Glomerular visceral epithelial cell (primary cell): Measurements from ENCODE around the gene RAD54L.
"Not testable (repeated sequence)": the region's sequence is repeated elsewhere in the genome, so short reads cannot be mapped to it uniquely, and the experiment has no call there.

Experiments
- DNase-seq: peaks from one replicate; pipeline ENCODE4 v3.0.0-alpha.2; 2016; ENCODE audit errors: extremely low spot score

Gene RAD54L

DNA sequence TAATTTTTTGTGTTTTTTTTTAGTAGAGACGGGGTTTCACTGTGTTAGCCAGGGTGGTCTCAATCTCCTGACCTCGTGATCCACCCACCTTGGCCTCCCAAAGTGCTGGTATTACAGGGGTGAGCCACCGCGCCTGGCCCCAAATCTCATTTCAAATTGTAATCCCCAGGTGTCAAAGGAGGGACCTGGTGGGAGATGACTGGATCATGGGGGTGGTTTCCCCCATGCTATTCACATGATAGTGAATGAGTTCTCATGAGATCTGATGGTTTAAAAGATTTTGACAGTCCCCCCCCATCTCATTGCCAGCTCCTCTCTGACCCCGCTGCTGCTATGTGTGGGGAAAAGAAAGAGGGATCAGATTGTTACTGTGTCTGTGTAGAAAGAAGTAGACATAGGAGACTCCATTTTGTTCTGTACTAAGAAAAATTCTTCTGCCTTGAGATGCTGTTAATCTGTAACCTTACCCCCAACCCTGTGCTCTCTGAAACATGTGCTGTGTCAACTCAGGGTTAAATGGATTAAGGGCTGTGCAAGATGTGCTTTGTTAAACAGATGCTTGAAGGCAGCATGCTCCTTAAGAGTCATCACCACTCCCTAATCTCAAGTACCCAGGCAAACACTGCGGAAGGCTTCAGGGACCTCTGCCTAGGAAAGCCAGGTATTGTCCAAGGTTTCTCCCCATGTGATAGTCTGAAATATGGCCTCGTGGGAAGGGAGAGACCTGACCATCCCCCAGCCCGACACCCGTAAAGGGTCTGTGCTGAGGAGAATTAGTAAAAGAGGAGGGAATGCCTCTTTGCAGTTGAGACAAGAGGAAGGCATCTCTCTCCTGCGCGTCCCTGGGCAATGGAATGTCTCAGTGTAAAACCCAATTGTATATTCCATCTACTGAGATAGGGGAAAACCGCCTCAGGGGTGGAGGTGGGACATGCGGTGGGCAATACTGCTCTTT lies 72.7 kb downstream of the RAD54L start:
- DNase-seq = not testable (repeated sequence)

DNA sequence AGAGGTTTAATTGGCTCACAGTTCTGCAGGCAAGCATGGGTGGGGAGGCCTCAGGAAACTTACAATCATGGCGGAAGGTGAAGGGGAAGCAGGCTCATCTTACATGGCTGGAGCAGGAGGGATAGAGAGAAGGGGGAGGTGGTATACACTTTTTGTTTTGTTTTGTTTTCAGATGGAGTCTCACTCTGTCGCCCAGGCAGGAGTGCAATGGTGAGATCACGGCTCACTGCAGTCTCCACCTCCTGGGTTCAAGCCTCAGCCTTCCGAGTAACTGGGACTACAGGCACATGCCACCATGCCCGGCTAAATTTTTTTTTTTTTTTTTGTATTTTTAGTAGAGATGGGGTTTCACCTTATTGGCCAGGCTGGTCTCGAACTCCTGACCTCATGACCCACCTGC lies 74.6 kb downstream of the RAD54L start:
- DNase-seq = not testable (repeated sequence)

DNA sequence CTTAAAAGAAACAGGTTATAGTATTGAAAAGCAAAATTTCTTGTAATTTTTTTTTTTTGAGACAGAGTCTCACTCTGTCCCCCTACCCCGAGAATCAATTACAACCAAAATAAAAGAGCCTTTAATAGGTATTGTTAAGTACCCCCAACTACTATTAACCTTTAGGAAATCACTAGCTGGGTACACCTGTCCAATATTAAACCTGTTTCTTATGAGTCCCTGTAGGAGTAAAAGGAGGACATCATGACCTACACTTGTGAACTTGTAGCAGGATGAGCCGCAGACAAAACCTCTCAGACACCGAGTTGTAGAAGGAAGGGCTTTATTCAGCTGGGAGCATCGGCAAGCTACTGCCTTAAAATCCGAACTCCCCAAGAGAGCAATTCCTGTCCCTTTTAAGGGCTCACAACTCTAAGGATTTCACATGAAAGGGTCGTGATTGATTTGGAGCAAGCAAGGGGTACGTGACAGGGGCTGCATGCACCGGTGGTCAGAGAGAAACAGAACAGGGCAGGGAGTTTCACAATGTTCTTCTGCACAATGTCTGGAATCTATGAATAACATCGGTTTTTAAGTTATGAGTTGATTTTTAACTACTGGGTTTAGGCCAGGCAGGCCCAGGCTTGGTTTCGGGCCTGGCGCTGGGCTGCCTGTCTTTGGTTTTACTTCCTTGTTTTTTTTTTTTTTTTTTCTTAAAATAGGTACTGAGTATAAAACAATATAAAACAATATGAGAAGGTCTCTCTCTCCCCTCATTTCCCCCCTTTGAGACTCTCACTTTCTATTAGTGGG lies 77.9 kb downstream of the RAD54L start:
- DNase-seq = peak; percentile 50
